ENCODE data around the gene GNB1L.

Gene GNB1L

DNA sequence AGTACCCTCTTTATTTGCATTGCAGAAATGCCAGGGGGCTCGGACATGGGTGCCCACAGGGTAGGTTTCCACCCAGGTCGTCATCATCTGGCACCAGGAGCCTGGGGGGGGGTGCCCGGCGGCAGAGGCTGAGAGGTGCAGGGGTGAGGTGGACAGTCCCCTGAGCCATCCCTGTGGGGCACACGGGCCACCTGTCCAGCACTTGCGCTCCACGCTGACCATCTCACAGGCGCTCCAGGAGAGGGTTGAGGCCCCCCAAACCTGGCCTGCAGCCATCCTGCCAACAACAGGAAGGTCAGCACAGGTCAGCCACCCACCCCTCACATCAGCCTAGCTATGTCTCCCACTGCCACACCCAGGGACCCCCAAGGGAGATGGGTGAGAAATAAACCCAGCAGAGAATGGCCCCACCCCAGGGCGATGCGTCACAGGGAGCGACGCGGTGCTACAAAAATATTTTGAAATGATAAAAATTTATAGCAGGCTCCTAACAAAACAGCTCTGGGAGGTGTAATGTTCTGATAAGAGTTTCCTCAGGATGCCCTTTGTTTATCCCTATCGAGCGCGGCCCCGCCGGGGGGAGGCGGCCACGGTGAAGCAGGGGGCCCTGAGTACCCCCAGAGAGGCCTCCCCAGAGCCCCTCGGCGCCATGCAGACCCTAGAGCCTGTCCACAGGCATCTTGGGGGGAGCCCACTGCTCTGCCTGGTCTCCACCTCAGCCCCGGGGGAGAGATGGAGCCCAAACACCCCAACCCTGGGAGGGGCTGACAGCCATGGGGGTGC, 21.0 kb upstream of the GNB1L start:
- no peak for DNase-seq

DNA sequence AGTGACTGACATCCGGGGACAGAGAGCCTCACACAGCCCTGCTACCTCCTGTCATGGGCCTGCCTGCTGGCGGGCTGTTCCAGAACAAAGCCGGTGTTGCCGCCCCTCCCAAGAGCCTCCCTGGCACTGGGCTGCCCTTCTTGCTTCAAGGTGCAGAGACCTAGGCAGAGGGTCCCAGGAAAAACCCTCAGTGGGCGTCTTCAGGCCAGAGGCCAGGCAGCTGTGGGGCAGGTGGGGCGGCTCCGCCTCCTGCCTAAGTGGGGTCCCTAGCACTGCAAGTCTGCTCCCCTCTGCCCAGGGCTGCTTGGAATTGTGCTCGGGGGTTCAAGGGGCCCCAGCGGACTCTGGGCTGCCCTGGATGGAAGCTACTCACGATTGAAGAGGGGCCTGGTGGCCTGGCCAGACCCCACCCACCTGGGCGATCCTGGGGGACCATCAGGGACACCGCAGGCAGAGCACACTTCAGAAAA, 20.4 kb upstream of the GNB1L start:
- DNase-seq = no peak

DNA sequence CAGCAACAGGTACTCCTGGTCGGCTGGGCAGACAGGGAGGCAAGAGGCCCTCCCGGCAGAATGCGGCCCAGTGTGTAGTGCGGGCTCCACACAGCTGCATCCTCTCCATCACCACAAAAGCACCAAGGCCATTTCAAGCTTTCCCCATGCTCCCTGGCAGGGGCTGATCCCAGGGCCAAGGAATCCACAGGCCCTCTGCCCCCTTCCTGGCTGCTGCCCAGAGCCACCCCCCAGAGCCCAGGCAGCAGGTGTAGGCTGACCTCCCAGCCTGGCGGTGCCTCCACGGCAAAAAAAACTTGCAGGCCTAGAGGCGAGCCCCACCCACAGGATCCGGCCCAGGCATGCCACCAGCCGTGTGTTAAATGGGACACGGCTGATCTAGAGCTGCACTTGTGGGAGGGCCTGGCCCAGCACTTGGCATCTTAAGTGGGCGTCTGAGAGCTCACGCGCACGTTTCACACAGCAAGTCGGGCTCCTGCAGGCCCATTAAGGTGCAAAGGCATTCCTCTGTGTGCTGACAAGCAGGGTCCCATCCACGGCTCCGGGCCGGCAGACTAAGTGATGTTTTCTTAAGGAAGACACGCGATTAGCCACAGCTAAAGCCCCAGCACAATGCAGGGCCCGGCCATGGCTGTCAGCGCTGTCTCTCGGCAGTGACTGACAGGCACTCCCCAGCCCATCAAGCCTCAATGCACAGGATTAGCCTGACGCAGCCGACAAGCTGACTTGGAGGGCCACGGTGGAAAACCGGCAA, 19.8 kb upstream of the GNB1L start:
- peak; percentile 55 for DNase-seq

DNA sequence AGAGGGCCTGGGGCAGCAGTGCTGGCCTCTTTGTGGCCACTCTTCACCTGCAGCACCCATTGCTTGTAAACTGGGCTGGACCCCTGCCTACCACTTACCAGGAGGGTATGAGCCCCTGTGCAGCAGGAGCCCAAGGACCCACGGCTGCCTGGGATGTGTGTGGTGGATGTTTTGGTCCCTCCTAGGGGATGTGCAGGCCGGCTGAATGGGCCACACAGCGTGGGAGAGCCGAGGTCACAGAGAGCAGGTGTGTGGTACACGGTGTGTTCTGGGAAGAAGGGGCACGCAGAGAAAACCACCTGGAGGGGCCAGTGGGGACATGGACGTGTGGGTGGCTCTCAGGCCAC, 19.3 kb upstream of the GNB1L start:
- DNase-seq = no peak

DNA sequence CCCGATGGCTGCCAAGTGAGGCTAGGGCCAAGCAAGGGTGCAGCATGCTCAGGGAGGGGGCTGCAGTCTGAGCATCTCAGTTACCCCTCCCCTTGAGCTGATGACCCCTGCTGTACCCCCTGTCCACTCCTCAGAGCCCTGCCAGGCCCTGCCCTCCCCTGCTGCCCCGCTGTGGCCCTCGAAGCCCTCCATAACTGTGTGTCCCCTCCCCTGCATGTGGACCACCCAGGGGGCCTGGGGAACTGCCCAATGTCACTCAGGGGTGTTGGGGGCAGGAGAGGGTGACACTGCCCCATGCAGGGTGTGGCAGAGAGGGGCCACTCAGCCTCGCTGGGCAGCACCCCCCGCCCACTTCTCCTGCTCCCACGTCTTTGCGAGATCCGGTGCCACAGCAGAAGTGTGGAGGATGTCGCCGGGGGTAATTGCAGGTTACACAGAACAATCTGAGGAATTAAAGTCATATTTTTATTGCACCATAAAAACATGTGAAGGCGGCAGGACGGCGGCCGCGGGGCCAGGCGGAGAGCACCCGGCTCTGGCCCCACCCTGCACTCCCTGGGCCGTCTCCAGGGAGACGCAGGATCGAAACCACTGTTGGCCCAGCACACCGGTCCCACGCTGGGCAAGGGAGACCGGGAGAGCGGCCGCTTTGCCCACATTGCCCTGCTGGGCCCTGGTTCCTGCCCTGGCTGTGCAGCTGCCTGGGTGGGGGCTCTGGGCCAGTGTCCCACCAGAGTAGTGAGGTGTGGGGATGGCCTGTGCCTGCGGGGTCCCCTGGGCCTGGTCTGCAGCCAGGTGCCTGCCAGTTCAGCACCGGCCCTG, 18.7 kb upstream of the GNB1L start:
- DNase-seq = peak; percentile 41

DNA sequence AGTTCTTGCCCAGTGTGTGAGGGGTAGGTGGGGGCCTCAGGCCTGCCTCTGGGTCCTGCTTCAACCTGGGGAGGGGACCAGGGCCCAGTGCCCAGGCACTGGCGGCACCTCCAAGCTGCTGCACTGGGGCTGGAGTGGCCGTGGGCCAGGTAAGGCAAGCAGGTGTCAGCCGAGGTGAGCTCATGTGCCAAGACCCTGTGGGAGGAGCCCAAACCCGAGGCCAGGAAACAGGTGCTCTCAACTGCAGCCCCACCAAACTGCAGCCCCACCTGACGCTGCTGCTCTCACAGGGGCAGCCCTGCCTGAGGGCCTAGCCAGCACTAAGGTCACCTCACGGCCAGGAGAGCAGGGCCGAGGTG, 18.1 kb upstream of the GNB1L start:
- peak; percentile 62 for DNase-seq

DNA sequence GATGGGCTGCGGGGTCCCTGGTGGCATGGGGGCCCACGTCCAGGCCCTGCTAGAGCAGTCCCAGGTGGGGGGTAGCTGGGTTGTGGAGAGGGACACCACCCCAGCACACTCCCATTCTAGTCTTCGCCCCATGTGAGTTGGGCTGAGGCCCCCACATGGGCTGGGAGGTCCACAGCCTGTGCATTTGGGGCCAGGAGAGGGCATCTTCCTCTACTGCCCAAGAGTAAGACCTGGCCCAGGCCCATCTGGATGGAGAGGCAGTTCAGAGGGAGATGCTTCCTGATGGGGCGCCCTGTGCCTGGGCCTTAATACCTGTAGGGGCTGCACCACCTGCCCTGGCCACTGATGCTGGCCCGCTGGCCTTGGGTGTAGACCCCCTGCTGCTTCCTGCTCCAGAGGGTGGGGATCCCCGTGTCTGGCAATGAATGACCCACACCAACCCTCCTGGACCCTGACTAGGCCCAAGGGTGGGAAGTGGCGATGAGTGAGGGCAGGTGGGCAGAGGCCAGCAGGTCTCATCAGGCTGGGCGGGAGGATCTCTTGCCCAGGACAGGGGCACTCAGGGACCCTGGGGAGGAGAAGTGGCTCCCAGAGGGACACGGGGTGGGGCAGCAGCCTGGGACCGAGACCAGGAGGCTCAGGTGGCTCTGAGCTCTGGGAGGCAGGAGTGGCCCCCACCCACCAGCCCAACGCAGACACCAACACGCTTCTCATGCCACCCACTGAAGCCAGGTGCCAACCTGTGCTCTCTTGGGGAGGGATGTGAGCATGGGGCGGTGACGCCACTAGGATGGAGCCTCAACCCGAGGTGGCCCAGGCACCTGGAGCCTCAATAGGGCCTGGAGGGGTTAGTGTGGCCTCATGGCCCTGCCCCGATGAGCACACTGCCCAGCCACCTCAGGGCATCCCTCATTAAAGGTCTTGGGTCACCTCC, 17.4 kb upstream of the GNB1L start:
- no peak for DNase-seq

DNA sequence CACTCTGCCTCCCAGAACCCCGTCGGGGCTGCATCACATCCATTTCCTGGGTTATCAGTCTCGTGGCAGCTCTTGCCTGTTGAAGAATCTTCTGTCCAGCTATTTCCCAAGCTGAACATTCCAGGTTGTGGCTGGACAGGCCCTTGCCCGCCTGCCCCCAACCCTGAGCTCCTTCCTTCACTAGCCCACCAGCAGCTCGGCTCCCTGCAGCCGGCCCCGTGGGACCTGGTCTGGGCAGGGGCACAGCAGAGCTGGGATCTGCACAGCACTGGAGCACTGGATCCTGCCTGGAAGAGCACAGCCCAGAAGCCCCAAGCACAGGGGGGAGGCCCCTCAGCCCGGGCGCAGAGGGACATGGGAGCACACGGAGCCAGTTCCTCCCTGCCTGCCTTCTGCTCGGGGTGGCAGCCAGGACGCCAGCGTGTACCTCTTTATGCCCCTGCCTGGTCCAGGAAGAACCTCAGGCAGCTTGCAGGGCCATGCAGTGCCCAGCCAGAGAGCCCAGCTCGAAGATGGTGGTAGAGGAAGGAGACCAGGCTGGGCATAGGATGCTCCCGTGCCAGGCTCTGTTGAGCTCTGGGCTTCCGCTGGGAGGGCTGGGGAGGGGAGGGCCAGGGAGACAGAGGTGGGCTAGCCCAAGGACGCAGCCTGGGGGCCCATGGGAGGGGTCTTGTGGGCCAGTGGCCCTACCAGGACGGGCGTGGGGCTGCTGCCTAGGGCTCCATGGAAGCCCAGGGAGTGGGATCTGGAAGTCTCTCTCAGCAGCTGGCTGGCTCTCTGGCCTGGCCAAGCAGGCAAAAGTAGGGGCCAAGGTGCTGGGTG, 16.6 kb upstream of the GNB1L start:
- no peak for DNase-seq

DNA sequence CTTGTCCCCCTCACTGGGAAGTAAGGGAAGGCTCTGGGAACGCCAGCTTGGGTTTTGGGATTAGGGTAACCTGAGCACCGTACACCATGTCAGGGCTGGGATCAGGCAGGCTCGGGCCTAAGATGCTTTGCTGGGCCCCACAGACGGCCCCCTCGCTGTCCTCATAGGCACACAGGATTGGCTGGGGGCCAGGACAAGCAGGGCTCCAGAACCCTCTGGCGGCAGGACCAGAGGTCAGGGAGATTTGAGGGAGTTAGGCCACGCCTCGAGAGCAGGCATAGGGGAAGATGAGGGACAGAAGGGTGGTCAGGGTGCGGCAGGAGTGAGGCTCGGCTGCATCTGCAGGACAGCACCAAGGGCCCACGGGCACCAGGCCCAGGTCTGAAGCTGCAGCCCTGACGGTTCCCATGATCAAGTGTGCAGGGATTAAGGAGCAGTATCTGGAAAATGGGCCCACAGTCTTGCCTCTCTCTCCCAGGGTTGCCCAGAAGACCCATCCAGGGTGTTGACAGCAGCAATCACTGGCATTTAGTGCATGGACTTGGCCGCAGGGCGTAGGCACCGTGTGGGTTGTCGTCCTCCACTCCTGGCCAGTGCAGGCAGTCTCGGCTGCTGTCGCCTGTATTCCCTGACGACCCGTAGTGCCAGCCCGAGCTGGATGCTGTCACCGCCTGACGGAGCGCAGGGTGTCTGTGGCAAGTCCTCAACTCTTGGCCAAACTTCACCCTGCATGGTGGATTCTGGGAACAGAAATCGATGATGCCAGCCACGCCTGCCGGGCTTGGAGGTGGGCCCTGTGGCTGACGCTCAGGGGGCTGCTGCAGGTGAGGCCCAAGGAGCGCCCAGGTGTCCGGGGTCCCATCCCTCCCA, 15.7 kb upstream of the GNB1L start:
- no peak for DNase-seq

DNA sequence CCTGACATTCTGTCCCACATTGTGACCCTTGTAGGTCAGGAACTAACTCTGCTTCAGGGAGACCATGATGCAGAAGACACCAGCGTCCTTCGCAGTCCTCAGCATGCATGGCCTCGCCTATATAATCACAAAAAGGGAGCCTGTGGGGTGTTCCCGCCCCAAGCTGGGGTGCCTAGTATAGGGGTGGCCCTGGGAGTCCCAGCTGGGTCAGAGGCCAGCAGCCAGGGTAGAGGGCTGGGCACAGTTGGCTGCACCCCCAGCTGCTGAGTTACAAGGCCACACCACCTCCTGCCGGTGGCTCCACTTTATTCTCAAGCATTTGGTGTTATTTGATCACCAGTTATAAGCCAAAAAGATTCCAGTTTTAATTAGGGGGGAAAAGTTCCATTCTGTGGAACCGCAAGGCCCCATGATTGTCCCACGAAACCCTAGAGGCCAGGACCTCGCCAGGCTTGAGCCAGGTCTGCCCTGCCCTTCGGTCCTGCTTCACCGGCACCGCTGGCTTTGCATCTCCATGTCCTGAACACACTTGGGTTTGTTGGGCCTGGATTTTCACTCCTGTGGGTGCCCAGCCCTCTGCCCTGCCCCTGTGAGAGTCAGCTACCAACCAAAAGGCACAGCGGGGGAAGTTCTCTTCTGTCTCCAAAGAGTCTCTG, 15.0 kb upstream of the GNB1L start:
- no peak for DNase-seq

DNA sequence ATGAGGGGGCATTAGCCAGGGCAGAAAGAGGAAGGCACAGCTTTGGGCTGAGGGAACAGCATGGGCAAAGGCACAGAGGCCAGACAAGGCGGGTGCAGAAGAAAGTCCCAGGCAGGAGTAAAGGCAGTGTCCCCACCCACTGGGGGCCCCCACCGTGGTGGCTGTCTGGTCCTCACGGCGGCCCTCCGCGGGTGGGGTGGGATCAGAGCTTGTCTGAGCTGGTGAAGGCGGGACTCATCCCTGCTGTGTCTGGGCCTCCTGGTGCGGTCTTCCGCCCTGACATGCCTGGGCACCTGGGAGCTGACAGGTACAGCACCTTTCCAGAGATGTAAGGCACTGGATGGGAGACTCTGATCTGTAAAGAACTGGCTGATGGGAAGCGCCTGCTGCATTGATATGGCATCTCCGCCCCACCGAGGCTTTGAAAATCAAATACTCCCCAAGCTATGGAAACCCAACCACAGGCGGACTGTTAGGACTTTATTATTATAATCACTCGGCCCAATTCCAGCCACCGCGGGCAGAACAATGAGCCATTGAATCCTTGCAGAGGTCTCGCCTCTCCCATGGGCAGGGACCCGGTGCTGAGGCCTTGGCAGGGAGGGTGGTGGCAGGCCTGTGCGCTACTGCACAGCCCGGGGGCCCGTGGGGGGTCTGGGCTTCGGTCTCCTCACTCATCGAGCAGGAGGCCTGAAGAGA, 14.2 kb upstream of the GNB1L start:
- peak; percentile 35 for DNase-seq

DNA sequence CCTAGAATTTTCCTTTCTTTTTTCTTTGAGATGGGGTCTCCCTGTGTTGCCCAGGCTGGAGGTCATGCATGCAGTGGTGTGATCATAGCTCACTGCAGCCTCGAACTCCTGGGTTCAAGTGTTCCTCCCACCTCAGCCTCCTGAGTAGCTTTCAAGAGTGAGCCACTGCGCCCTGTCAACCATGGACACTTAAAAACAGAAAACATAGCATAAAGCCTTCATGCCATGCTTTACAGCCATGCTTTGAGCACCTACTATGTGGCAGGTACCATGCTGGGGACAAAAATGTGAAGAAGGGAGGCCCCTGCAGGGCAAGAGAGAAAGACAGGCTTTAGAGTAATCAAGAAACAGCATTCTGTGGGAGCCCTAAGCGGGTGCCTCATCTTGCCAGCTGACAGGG, 13.7 kb upstream of the GNB1L start:
- DNase-seq = no peak

DNA sequence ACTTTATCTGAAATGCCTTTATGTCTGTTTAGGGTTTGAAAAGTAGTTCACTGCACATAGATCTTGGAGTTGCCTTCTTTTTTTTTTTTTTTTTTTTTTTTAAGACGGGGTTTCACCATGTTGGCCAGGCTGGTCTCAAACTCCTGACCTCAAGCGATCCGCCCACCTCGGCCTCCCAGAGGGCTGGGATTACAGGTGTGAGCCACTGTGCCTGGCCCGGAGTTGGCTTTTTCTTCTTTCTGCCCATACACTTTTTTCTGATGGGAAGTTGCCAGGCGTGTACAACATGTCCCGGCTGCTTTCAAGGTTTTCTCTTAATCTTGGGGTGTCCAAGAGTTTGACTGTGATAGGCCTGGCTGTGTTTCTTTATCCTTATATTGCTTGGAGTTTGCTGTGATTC, 12.9 kb upstream of the GNB1L start:
- DNase-seq = no peak

DNA sequence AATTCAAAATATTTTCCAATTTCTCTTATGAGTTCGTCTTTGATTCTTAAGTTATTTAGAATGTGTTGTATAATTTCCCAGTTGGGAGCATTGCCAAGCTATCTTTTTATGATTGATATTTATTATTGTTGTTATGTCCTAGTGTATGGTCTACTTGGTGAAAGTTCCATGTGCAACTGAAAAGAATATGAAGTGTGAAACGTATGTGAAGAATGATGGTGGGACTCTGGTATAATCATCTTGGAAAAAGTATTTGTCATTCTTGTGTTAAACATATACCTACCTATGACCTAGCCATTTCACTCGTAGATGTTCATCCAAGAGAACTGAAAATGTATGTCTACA, 12.0 kb upstream of the GNB1L start:
- no peak for DNase-seq

DNA sequence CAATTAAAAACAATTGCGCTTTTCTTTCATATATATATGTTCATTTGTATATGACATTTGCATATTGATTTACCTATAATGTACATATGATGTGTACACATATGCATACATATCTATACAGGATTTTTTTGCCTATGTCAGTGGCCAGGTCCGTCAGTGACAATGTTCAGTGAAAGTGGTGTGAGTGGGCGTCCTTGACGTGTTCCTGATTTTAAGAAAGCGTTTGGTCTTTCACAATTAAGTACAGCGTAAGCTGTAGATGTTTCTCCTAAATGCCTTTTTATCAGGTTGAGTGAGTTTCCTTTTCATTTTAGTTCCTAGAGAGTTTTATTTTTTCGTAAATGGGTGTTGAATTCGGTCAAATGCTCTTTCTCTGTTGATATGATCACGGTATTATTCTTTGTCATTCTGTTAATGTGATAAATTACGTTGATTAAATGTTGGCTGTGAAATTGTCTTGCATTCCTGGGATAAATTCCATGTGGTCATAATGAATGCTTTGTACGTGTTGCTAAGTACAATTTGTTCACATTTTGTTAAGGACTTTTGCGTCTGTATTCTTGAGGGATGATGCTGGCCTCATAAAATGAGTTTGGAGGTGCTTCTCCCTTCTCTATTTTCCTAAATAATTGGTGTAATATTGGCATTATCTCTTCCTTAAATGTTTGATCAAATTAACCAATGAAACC, 10.6 kb upstream of the GNB1L start:
- DNase-seq = no peak

DNA sequence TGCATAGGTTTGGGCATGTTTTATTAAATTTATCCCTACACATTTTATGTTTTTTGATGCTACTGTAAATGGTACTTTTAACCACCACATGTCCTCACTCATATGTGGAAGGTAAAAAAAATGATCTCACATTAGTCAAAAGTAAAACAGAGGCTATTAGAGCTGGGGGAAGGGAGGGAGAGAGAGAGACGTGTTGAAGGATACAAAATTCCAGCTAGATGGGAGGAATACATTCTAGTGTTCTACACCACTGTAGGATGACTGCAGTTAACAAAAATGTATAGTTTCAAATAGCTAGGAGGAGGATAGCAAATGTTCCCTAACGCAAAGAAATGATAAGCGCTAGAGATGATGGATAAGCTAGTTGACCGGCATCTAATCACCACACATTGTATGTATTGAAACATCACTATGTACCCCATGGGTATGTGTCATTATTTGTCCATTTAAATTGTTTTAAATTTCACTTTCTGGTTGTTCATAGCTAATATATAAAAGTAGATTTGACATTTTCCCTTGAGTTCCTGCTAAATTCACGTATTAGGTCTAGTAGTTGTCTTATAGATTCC, 9.9 kb upstream of the GNB1L start:
- DNase-seq = no peak

DNA sequence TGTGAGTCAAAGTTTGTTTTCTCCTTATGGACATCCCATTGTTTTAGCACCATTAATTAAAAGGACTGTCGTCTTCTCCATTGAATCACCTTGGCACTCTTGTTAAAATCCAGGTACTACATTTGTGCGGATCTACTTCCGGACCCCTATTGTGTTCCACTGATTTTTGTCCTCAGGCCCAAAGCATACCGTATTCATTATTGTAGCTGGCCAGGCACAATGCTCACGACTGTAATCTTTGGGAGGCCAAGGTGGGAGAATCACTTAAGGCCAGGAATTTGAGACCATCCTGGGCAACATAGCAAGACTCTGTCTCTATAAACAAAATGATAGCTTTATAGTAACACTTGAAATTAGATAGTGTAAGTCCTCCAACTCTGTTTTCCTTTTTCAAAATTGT, 8.9 kb upstream of the GNB1L start:
- DNase-seq = peak; percentile 46

DNA sequence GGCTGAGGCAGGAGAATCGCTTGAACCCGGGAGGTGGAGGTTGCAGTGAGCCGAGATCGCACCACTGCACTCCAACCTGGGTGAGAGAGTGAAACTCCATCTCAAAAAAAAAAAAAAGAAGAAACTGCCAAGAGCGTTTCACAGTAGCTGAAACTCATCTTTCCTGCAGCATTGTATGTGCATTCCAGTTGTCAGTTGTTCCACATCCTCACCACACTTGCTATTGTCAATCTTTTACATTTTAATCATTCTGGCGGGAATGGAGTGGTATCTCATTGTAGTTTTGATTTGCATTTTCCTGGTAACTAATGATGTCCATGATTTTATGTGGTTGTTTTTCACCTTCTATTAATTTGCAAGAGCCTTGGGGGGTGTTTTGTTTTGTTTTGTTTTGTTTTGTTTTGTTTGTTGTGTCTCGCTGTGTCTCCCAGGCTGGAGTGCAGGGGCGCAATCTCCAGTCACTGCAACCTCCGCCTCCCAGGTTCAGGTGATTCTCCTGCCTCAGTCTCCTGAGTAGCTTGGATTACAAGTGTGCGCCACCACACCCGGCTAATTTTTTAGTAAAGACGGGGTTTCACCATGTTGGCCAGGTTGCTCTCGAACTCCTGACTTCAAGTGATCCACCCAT, 8.1 kb upstream of the GNB1L start:
- no peak for DNase-seq
